ENCODE measurements around the gene MAGI1. TPM values are rescaled to one million over a fixed set of nuclear protein-coding genes. Genes with fewer than 3 reads are reported as not detected.

The MAGI1 gene
- total RNA-seq, 1 donor from 2014 or later: 34.1 TPM

- DNase-seq: no peak
- no peak for ATAC-seq (ENCODE audit: poor library complexity)
- intact Hi-C loops (cut with DNase I): no loop called here
These were observed 231.5 kb downstream of the MAGI1 start for GRCh38 chr3:65807225-65807624.

- ATAC-seq (ENCODE audit: poor library complexity) (no peak), DNase-seq (no peak)
- intact Hi-C loops (cut with DNase I): no loop called here
These were observed 232.1 kb downstream of the MAGI1 start for GRCh38 chr3:65806600-65806999.

- ATAC-seq (ENCODE audit: poor library complexity) (no peak), DNase-seq (no peak)
- intact Hi-C loops (cut with DNase I): no loop called here
These were observed 242.0 kb downstream of the MAGI1 start for GRCh38 chr3:65796676-65797075.

- no peak for ATAC-seq (ENCODE audit: poor library complexity)
- no peak for DNase-seq
- intact Hi-C loops (cut with DNase I): no loop called here
These were observed 243.6 kb downstream of the MAGI1 start for GRCh38 chr3:65795166-65795565.

GRCh38 chr3:65793495-65794200, 245.1 kb downstream of the MAGI1 start:
- intact Hi-C loops (cut with DNase I): no loop called here
- ATAC-seq (ENCODE audit: poor library complexity) (no peak), DNase-seq (no peak)

DNA sequence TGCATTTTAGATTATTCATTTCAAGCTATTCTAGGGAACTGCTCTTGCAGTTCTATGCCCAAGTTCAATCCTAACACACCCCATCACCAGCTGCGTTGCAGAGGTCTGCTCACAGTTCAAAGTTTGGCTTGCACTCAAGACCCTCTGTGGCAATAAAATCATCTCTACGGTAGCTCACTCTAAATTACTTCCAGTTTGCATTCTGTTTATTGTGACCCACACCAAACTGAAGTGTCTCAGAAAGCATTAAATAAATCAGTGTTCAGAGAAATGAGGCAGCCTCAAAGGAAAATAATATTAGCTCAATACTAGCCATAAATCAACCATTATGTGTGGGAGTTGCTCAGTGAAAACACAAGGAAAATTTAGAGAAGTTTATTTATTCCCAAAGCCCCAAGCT, 250.3 kb downstream of the MAGI1 start:
- DNase-seq: no peak
- intact Hi-C loops (cut with DNase I): loop anchor here (5.0 kb wide), 1 partner anchor 349 kb away; no protein-coding TSS in a partner anchor
- no peak for ATAC-seq (ENCODE audit: poor library complexity)

GRCh38 chr3:65787827-65788226, 250.9 kb downstream of the MAGI1 start:
- DNase-seq: no peak

DNA sequence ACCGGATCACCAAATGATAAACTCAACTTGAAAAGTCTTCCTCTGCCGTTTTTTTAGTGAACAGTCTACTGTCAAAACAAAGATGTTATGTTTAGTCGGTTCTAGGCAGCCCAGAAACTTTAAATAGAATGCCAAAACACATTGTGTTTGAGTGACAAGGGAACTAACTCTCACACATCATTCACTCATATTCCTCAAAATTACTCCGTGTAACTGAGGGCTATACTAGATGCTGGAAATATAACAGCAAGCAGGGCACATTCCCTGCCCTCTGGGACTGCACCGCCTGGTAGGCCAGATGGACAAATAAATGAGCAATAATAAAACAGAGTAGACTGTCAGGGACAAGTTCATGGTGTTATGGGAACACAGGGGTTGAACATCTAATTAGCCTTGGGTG, 251.4 kb downstream of the MAGI1 start:
- ATAC-seq (ENCODE audit: poor library complexity): peak; percentile 16
- intact Hi-C loops (cut with DNase I): loop anchor here (5.0 kb wide), 1 partner anchor 350 kb away; no protein-coding TSS in a partner anchor
- no peak for DNase-seq

More at GRCh38 chr3:65787827-65788226, 250.9 kb downstream of the MAGI1 start:
- ATAC-seq (ENCODE audit: poor library complexity): no peak
- intact Hi-C loops (cut with DNase I): loop anchor here (5.0 kb wide), 1 partner anchor 349 kb away; no protein-coding TSS in a partner anchor

- intact Hi-C loops (cut with DNase I): loop anchor here (5.0 kb wide), 1 partner anchor 350 kb away; no protein-coding TSS in a partner anchor
- DNase-seq (no peak), ATAC-seq (ENCODE audit: poor library complexity) (no peak)
These were observed 251.8 kb downstream of the MAGI1 start for GRCh38 chr3:65786890-65787289.

- DNase-seq: no peak
- intact Hi-C loops (cut with DNase I): loop anchor here (5.0 kb wide), 1 partner anchor 352 kb away; no protein-coding TSS in a partner anchor
- peak; percentile 59 for ATAC-seq (ENCODE audit: poor library complexity)
These were observed 253.6 kb downstream of the MAGI1 start for GRCh38 chr3:65785065-65785645.

GRCh38 chr3:65783117-65783516, 255.6 kb downstream of the MAGI1 start:
- no peak for DNase-seq
- intact Hi-C loops (cut with DNase I): loop anchor here (5.0 kb wide), 1 partner anchor 254 kb away; the partner anchor contains the start of gene MAGI1
- no peak for ATAC-seq (ENCODE audit: poor library complexity)

DNA sequence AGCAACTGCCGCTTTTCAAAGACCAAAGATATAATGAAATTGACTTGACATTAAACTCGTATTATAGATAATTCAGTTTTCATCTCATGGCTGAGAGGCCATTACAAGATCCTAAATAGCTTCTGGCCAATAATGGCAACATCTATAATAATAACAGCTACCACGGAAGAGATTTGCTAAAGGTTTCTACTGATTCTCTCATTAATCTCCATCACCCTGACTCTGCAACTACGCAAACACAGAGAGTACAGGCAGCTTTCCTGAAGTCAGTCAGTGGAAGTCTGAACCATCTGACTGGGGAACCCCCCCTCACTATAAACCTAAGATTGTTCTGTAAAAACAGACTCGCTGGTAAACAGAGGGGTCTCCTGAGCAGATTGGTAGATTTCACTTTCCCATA, 257.1 kb downstream of the MAGI1 start:
- intact Hi-C loops (cut with DNase I): loop anchor here (5.0 kb wide), 1 partner anchor 256 kb away; the partner anchor contains the start of gene MAGI1
- ATAC-seq (ENCODE audit: poor library complexity): no peak
- DNase-seq: no peak

GRCh38 chr3:65779390-65779789, 259.3 kb downstream of the MAGI1 start:
- DNase-seq: no peak
- intact Hi-C loops (cut with DNase I): no loop called here
- no peak for ATAC-seq (ENCODE audit: poor library complexity)

- no peak for ATAC-seq (ENCODE audit: poor library complexity)
- no peak for DNase-seq
- intact Hi-C loops (cut with DNase I): no loop called here
These were observed 259.8 kb downstream of the MAGI1 start for GRCh38 chr3:65778968-65779367.

GRCh38 chr3:65777050-65777449, 261.7 kb downstream of the MAGI1 start:
- DNase-seq: no peak
- no peak for ATAC-seq (ENCODE audit: poor library complexity)
- intact Hi-C loops (cut with DNase I): no loop called here

DNA sequence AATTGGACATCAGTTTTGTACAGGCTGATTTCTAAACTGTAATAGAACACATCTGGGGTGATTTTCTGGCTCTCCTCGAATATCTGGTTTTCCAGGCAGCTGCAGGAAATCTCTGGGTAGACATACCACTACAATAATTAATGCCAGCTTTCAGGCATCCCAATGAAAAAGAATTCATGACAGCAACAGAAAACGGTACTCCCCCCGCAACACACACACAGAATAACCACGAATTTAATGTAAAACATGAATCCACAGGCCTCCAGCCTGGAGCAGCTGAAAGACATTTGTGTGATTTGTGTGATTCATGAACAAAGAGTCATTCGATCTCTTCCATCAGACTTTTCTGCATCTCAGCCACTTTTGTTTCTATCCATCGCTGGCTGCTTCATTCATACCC, 262.2 kb downstream of the MAGI1 start:
- intact Hi-C loops (cut with DNase I): no loop called here

GRCh38 chr3:65776081-65776480, 262.6 kb downstream of the MAGI1 start:
- no peak for DNase-seq
- intact Hi-C loops (cut with DNase I): no loop called here
- no peak for ATAC-seq (ENCODE audit: poor library complexity)

More for the DNA sequence above, 262.2 kb downstream of the MAGI1 start:
- ATAC-seq (ENCODE audit: poor library complexity) (no peak), DNase-seq (no peak)

GRCh38 chr3:65772758-65773157, 266.0 kb downstream of the MAGI1 start:
- intact Hi-C loops (cut with DNase I): no loop called here
- DNase-seq (no peak), ATAC-seq (ENCODE audit: poor library complexity) (no peak)

DNA sequence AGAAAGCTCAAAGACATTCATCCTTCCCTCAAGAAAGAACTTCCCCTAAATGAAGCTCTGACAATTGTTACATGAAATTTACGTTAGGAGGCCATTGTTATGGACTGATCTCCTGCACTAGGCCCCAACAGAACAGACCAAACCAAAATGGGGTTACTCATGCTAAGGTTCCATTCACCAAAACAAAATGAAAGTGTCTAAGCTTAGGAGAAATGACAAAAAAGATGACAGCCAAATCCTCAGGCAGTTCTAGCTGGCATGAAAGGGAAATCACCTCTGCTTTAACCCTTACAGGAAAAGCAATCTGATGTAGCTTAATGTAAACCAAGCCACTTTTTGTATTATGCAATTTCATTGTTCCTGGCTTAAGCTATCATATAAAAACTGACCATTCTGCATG, 271.2 kb downstream of the MAGI1 start:
- ATAC-seq (ENCODE audit: poor library complexity) (no peak), DNase-seq (no peak)
- intact Hi-C loops (cut with DNase I): no loop called here

GRCh38 chr3:65762235-65762580, 276.5 kb downstream of the MAGI1 start:
- DNase-seq (no peak), ATAC-seq (ENCODE audit: poor library complexity) (no peak)
- intact Hi-C loops (cut with DNase I): no loop called here

All from Right ventricle myocardium superior (tissue), 1 donor.